ENCODE data around the gene MAD1L1. TPM values are rescaled to one million over a fixed set of nuclear protein-coding genes. Genes with fewer than 3 reads are reported as not detected.

Gene MAD1L1
- total and polyA plus RNA-seq, 2 donors (not counting 3 experiments of a cell fraction or from before 2014, with no cell fraction given): 34.1 to 42.3 TPM

DNA sequence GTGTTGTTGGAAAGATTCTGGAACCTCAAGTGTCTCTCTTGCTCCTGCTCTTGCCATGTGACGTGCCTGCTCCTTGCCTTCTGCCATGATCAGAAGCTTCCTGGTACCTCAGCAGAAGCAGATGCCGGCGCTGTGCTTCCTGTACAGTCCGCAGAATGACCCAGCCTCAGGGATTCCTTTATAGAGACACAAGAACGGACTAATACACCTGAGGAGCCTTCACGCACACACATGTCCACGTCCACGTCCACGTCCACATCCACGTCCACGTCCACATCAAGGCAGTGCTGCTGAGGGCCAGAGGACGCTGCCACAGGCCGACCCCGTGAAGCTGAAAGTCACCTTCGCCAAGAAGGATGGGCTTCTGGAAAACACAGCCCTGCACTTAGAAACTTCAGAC lies 190.1 kb downstream of the MAD1L1 start:
- CTCF ChIA-PET: no interaction called here
- no peak overlapping the region for H3K9ac ChIP-seq (replicated peaks; ENCODE audit: extremely low read depth, insufficient read depth, low read length)
- no peaks in the 10 kb centered on the region for H4K20me1 ChIP-seq (replicated peaks; ENCODE audit: control insufficient read depth, extremely low read depth, insufficient read depth, low read length)
- no peaks in the 10 kb centered on the region for H3K36me3 ChIP-seq (ENCODE audit: control insufficient read depth in 2 of 2, extremely low read depth in 1 of 2, insufficient read depth in 2 of 2, low read length in 2 of 2)
- H3K27ac ChIP-seq (ENCODE audit: insufficient read depth, low read depth, low read length): no peak overlapping the region
- POLR2A ChIA-PET: no interaction called here
- no peaks in the 10 kb centered on the region for H3K27me3 ChIP-seq (ENCODE audit: control insufficient read depth in 2 of 2, insufficient read depth in 2 of 2, low read length in 2 of 2)
- TF ChIP-seq POLR2A (IDR thresholded peaks at IDR 0.05; ENCODE audit: low read depth, low read length) (no peak), JUN (IDR thresholded peaks at IDR 0.05; ENCODE audit: borderline replicate concordance, insufficient read depth, insufficient read length, low read depth) (no peak), FOS (IDR thresholded peaks at IDR 0.05; ENCODE audit: borderline replicate concordance, insufficient read depth, low read length) (no peak)
- no peak overlapping the region for H3K4me2 ChIP-seq (ENCODE audit: insufficient read depth, low read length)
- H3K79me2 ChIP-seq (ENCODE audit: control insufficient read depth, insufficient read depth, low read length): no peaks in the 10 kb centered on the region
- BruUV-seq (replicated peaks): no TSS peak
- no peak overlapping the region for H2AFZ ChIP-seq (ENCODE audit: low read depth, low read length)
- no peak overlapping the region for H3K4me3 ChIP-seq (replicated peaks in 1 of 3; ENCODE audit: insufficient read depth in 1 of 3, low read depth in 1 of 3, low read length in 3 of 3)
- DNase-seq (ENCODE audit: low read depth, low spot score) (no peak), FAIRE-seq (no peak)
- no peaks in the 10 kb centered on the region for H3K9me3 ChIP-seq (replicated peaks; ENCODE audit: control insufficient read depth, insufficient read depth, low read length)
- no peaks in the 10 kb centered on the region for H3K9me1 ChIP-seq (replicated peaks; ENCODE audit: control insufficient read depth, extremely low read depth, insufficient read depth, low read length)
- intact Hi-C loops (cut with micrococcal nuclease): no loop called here
- no peaks in the 10 kb centered on the region for H3K4me1 ChIP-seq (ENCODE audit: control insufficient read depth, extremely low read depth, insufficient read depth, low read length)
- dilution Hi-C loops (cut with MboI; ENCODE audit: extremely low pct_ligation_motif_present, low sequenced_read_pairs): no loop called here

- FAIRE-seq: peak; percentile 4
- intact Hi-C loops (cut with micrococcal nuclease) (no loop called here), dilution Hi-C loops (cut with MboI; ENCODE audit: extremely low pct_ligation_motif_present, low sequenced_read_pairs) (no loop called here)
- H3K9me3 ChIP-seq (replicated peaks; ENCODE audit: control insufficient read depth, insufficient read depth, low read length): no peaks in the 10 kb centered on the region
- no peaks in the 10 kb centered on the region for H3K4me1 ChIP-seq (ENCODE audit: control insufficient read depth, extremely low read depth, insufficient read depth, low read length)
- no peaks in the 10 kb centered on the region for H3K36me3 ChIP-seq (ENCODE audit: control insufficient read depth in 2 of 2, extremely low read depth in 1 of 2, insufficient read depth in 2 of 2, low read length in 2 of 2)
- H3K9ac ChIP-seq (replicated peaks; ENCODE audit: extremely low read depth, insufficient read depth, low read length): no peak overlapping the region
- ChIA-PET CTCF (interaction anchor here (0.6 kb wide), 1 partner anchor 25 kb away, joined by 3 read pairs; no protein-coding TSS in a partner anchor), POLR2A (no interaction called here)
- no peak for DNase-seq (ENCODE audit: low read depth, low spot score)
- H3K27me3 ChIP-seq (ENCODE audit: control insufficient read depth in 2 of 2, insufficient read depth in 2 of 2, low read length in 2 of 2): no peaks in the 10 kb centered on the region
- no peaks in the 10 kb centered on the region for H4K20me1 ChIP-seq (replicated peaks; ENCODE audit: control insufficient read depth, extremely low read depth, insufficient read depth, low read length)
- no peak overlapping the region for H3K27ac ChIP-seq (ENCODE audit: insufficient read depth, low read depth, low read length)
- no TSS peak for BruUV-seq (replicated peaks)
- H2AFZ ChIP-seq (ENCODE audit: low read depth, low read length): no peak overlapping the region
- no peaks in the 10 kb centered on the region for H3K9me1 ChIP-seq (replicated peaks; ENCODE audit: control insufficient read depth, extremely low read depth, insufficient read depth, low read length)
- H3K4me2 ChIP-seq (ENCODE audit: insufficient read depth, low read length): no peak overlapping the region
- TF ChIP-seq MAX (IDR thresholded peaks at IDR 0.05; ENCODE audit: insufficient read depth, insufficient read length): no peak
- no peak for TF ChIP-seq POLR2AphosphoS5 (IDR thresholded peaks at IDR 0.05; ENCODE audit: insufficient read depth, low read depth, low read length)
- no peak overlapping the region for H3K4me3 ChIP-seq (replicated peaks in 1 of 3; ENCODE audit: insufficient read depth in 1 of 3, low read depth in 1 of 3, low read length in 3 of 3)
- no peaks in the 10 kb centered on the region for H3K79me2 ChIP-seq (ENCODE audit: control insufficient read depth, insufficient read depth, low read length)
Observed at GRCh38 chr7:2041496-2042367, 191.0 kb downstream of the MAD1L1 start.
